Liver (tissue), 9 donors: ENCODE results near the gene PRSS3. TPM values are rescaled to one million over a fixed set of nuclear protein-coding genes. Genes with fewer than 3 reads are reported as not detected.
"Not testable (repeated sequence)": the region's sequence is repeated elsewhere in the genome, so short reads cannot be mapped to it uniquely, and the experiment has no call there.

Experiments used
- DNase-seq: peaks from one replicate; pipeline ENCODE4 v3.0.0-alpha.2; 2017; ENCODE audit warnings: low spot score
- H3K27ac ChIP-seq, 2 donors: one replicate each; pipeline ENCODE4 v1.7.0; 2013; ENCODE audit warnings: inconsistent platforms in 2 of 2, low read length in 2 of 2, control low read depth in 1 of 2, low read depth in 1 of 2, mild to moderate bottlenecking in 1 of 2
- H3K27me3 ChIP-seq, 4 donors: one replicate each; pipeline versions ENCODE4 v1.6.1 to v1.7.0; 2013; ENCODE audit warnings: low read length in 3 of 4, inconsistent platforms in 1 of 4, mild to moderate bottlenecking in 1 of 4, moderate library complexity in 1 of 4; ENCODE audit not compliant: control insufficient read depth in 4 of 4, insufficient read depth in 4 of 4
- H3K36me3 ChIP-seq, 4 donors: one replicate each; pipeline versions ENCODE4 v1.6.1 to v1.7.0; 2013; ENCODE audit warnings: low read length in 3 of 4, mild to moderate bottlenecking in 3 of 4, low read depth in 1 of 4, moderate library complexity in 1 of 4; ENCODE audit not compliant: control insufficient read depth in 4 of 4, insufficient read depth in 3 of 4
- H3K4me1 ChIP-seq, 4 donors: one replicate each; pipeline versions ENCODE4 v1.6.1 to v1.7.0; 2013; ENCODE audit warnings: low read length in 3 of 4, mild to moderate bottlenecking in 3 of 4, moderate library complexity in 1 of 4; ENCODE audit not compliant: control insufficient read depth in 4 of 4, insufficient read depth in 4 of 4
- H3K4me3 ChIP-seq, 3 donors: one replicate each; pipeline versions ENCODE4 v1.6.1 to v1.7.0; 2013; ENCODE audit warnings: low read length in 3 of 3, control low read depth in 1 of 3, low read depth in 1 of 3, mild to moderate bottlenecking in 1 of 3
- H3K9ac ChIP-seq, 2 donors: one replicate each; pipeline ENCODE4 v1.7.0; 2013; ENCODE audit warnings: low read length in 2 of 2, mild to moderate bottlenecking in 2 of 2, moderate library complexity in 2 of 2, control low read depth in 1 of 2, low read depth in 1 of 2
- H3K9me3 ChIP-seq, 4 donors: one replicate each; pipeline versions ENCODE4 v1.6.1 to v1.7.0; 2013; ENCODE audit warnings: low read length in 3 of 4; ENCODE audit not compliant: control insufficient read depth in 4 of 4
- ATF3 ChIP-seq: IDR thresholded peaks from 2 replicates; pipeline ENCODE4 v1.6.1; 2016; ENCODE audit warnings: antibody characterized with exemption
- CTCF ChIP-seq: fragments of 150-350 bp; IDR thresholded peaks from 2 replicates; pipeline ENCODE4 v1.5.1; 2017; ENCODE audit warnings: improper control_type of control experiment, low read depth, low read length; ENCODE audit not compliant: missing input control
- EGR1 ChIP-seq, 2 donors: IDR thresholded peaks; 2 replicates each; pipeline ENCODE4 v1.6.1; 2016 to 2018; ENCODE audit warnings: antibody characterized with exemption in 2 of 2, low read depth in 2 of 2
- FOXA1 ChIP-seq: IDR thresholded peaks from 2 replicates; pipeline ENCODE4 v1.6.1; 2016; ENCODE audit warnings: antibody characterized with exemption
- FOXA2 ChIP-seq: IDR thresholded peaks from 2 replicates; pipeline ENCODE4 v1.6.1; 2016; ENCODE audit warnings: antibody characterized with exemption
- HNF4A ChIP-seq, 2 donors: conservative IDR thresholded peaks; 2 replicates each; pipeline ENCODE4 v1.6.1; 2016; ENCODE audit warnings: antibody characterized with exemption in 2 of 2, mild to moderate bottlenecking in 2 of 2
- JUND ChIP-seq, 2 donors: IDR thresholded peaks; 2 replicates each; pipeline ENCODE4 v1.6.1; 2016; ENCODE audit warnings: antibody characterized with exemption in 2 of 2
- MAX ChIP-seq: IDR thresholded peaks from 2 replicates; pipeline ENCODE4 v1.6.1; 2016; ENCODE audit warnings: antibody characterized with exemption
- NR2F2 ChIP-seq: IDR thresholded peaks from 2 replicates; pipeline ENCODE4 v1.6.1; 2016; ENCODE audit warnings: antibody characterized with exemption
- RAD21 ChIP-seq, 2 donors: IDR thresholded peaks; 2 replicates each; pipeline ENCODE4 v1.6.1; 2016; ENCODE audit warnings: antibody characterized with exemption in 2 of 2, mild to moderate bottlenecking in 2 of 2
- REST ChIP-seq: IDR thresholded peaks from 2 replicates; pipeline ENCODE4 v1.6.1; 2016; ENCODE audit warnings: antibody characterized with exemption, mild to moderate bottlenecking
- RXRA ChIP-seq, 2 donors: IDR thresholded peaks; 2 replicates each; pipeline ENCODE4 v1.6.1; 2017 to 2018; ENCODE audit warnings: antibody characterized with exemption in 2 of 2, mild to moderate bottlenecking in 1 of 2
- TAF1 ChIP-seq: conservative IDR thresholded peaks from 2 replicates; pipeline ENCODE4 v1.6.1; 2016; ENCODE audit warnings: antibody characterized with exemption, mild to moderate bottlenecking
- YY1 ChIP-seq: IDR thresholded peaks from 2 replicates; pipeline ENCODE4 v1.6.1; 2016; ENCODE audit warnings: antibody characterized with exemption, mild to moderate bottlenecking
- ZBTB33 ChIP-seq: IDR thresholded peaks from 2 replicates; pipeline ENCODE4 v1.6.1; 2016; ENCODE audit warnings: antibody characterized with exemption
- WGBS: extraction: QIAGEN DNeasy Blood & Tissue Kit; methylation state at CpG from one replicate; pipeline ENCODE4 v1.1.7; 2013; 5-methylcytosine and 5-hydroxymethylcytosine counted together
- polyA plus RNA-seq, 2 donors: library from polyadenylated mRNA; stranded (reverse) in 1 of 2; unstranded in 1 of 2; fragments of 200-250 nt in 1 of 2; fragments of >200 nt in 1 of 2; fragmentation: Nextera tagmentation in 1 of 2; extraction: Ambion mirVana in 1 of 2; gene quantifications; one replicate each; pipeline versions ENCODE4 v1.2.1 to v1.2.3, GENCODE V29; 2013 to 2015
- total RNA-seq, 2 donors: library from RNA; depleted of rRNA; stranded (reverse); fragments of >200 nt; gene quantifications; one replicate each; pipeline ENCODE4 v1.2.3, GENCODE V29; 2014
- donor health status: healthy.
- donor health status: healthy.
- donor health status: healthy.
- donor health status: healthy.
- donor health status: healthy.

PRSS3 gene
- total and polyA plus RNA-seq, 4 donors, result 0.25 to 8.7 (median 3.0) TPM

GRCh38 chr9:33794560-33794959, 801 bp upstream of the PRSS3 start:
- Histone ChIP-seq H3K9me3 (no peaks in the 10 kb centered on the region), H3K4me1 (no peaks in the 10 kb centered on the region), H3K4me3 (no peak overlapping the region), H3K36me3 (no peaks in the 10 kb centered on the region), H3K27ac (no peak overlapping the region), H3K27me3 (no peaks in the 10 kb centered on the region), H3K9ac (no peak overlapping the region)
- DNase-seq, result no peak
- 94% methylated on average over 2 of the region's 2 CpGs for WGBS
- no peak for TF ChIP-seq RAD21 (IDR thresholded peaks at IDR 0.05)

- H3K9ac ChIP-seq, result no peak overlapping the region
Measured at GRCh38 chr9:33795819-33796218, 458 bp downstream of the PRSS3 start.

GRCh38 chr9:33796679-33797078, 1.3 kb downstream of the PRSS3 start:
- WGBS, result 92% methylated on average over 5 of the region's 5 CpGs
- H3K36me3 ChIP-seq, H3K4me3 ChIP-seq, H3K9ac ChIP-seq, H3K27ac ChIP-seq, H3K9me3 ChIP-seq, DNase-seq, H3K4me1 ChIP-seq, H3K27me3 ChIP-seq: not testable (repeated sequence)

More at GRCh38 chr9:33795819-33796218, 458 bp downstream of the PRSS3 start:
- no peak overlapping the region for H3K4me3 ChIP-seq
- no peak for TF ChIP-seq MAX
- no peak for TF ChIP-seq ZBTB33
- no peaks in the 10 kb centered on the region for H3K36me3 ChIP-seq
- WGBS, result 44% methylated on average over 4 of the region's 4 CpGs
- H3K27ac ChIP-seq, result no peak overlapping the region
- no peaks in the 10 kb centered on the region for H3K4me1 ChIP-seq
- H3K9me3 ChIP-seq, result no peaks in the 10 kb centered on the region
- DNase-seq, result no peak
- no peaks in the 10 kb centered on the region for H3K27me3 ChIP-seq

- H3K4me1 ChIP-seq, result no peaks in the 10 kb centered on the region
- H3K9ac ChIP-seq, result no peak overlapping the region
- H3K27me3 ChIP-seq, result no peaks in the 10 kb centered on the region
- H3K27ac ChIP-seq, result no peak overlapping the region
- no peak for DNase-seq
- H3K4me3 ChIP-seq, result no peak overlapping the region
- WGBS, result 96% methylated on average over 8 of the region's 8 CpGs
- H3K9me3 ChIP-seq, result no peaks in the 10 kb centered on the region
- no peaks in the 10 kb centered on the region for H3K36me3 ChIP-seq
- TF ChIP-seq YY1, result no peak
- TF ChIP-seq HNF4A (conservative IDR thresholded peaks at IDR 0.05), result no peak
- no peak for TF ChIP-seq EGR1 (IDR thresholded peaks at IDR 0.05; ENCODE audit: low read depth in 2 of 2)
- no peak for TF ChIP-seq FOXA1
- TF ChIP-seq TAF1, result no peak
- no peak for TF ChIP-seq REST
- no peak for TF ChIP-seq RAD21 (IDR thresholded peaks at IDR 0.05)
- TF ChIP-seq RXRA (IDR thresholded peaks at IDR 0.05), result no peak
- TF ChIP-seq ATF3, result no peak
- no peak for TF ChIP-seq JUND (IDR thresholded peaks at IDR 0.05)
- TF ChIP-seq ZBTB33, result no peak
- no peak for TF ChIP-seq NR2F2
- TF ChIP-seq CTCF, result no peak
- no peak for TF ChIP-seq FOXA2
Measured at GRCh38 chr9:33797837-33798236, 2.5 kb downstream of the PRSS3 start.
